GM21390 (cell line): Measurements from ENCODE around the gene UQCRH.
A peak's percentile ranks its signal among the peaks of the same experiment; 100 is the strongest.
"Not testable (repeated sequence)": the region's sequence is repeated elsewhere in the genome, so short reads cannot be mapped to it uniquely, and the experiment has no call there.

Experiments used
- ATAC-seq: cut with Tn5 transposase; IDR thresholded peaks from one replicate; pipeline ENCODE4 v1.9.1; 2021; ENCODE audit not compliant: unreplicated experiment

Gene UQCRH

GRCh38 chr1:46331786-46332540 lies 28.5 kb downstream of the UQCRH start:
- ATAC-seq, result not testable (repeated sequence)

- ATAC-seq, result peak; percentile 49
Measured at GRCh38 chr1:46333300-46334029, 30.0 kb downstream of the UQCRH start.

GRCh38 chr1:46334030-46334384 lies 30.5 kb downstream of the UQCRH start:
- no peak for ATAC-seq

- ATAC-seq, result no peak
Measured at GRCh38 chr1:46335081-46335480, 31.6 kb downstream of the UQCRH start.

- ATAC-seq, result not testable (repeated sequence)
Measured at GRCh38 chr1:46337409-46337808, 33.9 kb downstream of the UQCRH start.

GRCh38 chr1:46340404-46341221 lies 37.1 kb downstream of the UQCRH start, which contains the start of gene NSUN4:
TSS of gene NSUN4 (plus strand) at chr1:46340807. CDS start at chr1:46340827, 20 bp downstream.
- ATAC-seq, result peak; percentile 84

- ATAC-seq, result no peak
Measured at GRCh38 chr1:46341222-46342083, 38.0 kb downstream of the UQCRH start.

- peak; percentile 34 for ATAC-seq
Measured at GRCh38 chr1:46342084-46342656, 38.7 kb downstream of the UQCRH start.

- no peak for ATAC-seq
Measured at GRCh38 chr1:46342677-46343350, 39.3 kb downstream of the UQCRH start.

GRCh38 chr1:46343351-46343695 lies 39.8 kb downstream of the UQCRH start:
- ATAC-seq, result no peak

- ATAC-seq, result no peak
Measured at GRCh38 chr1:46343705-46344104, 40.2 kb downstream of the UQCRH start.

- no peak for ATAC-seq
Measured at GRCh38 chr1:46344481-46344880, 41.0 kb downstream of the UQCRH start.

- no peak for ATAC-seq
Measured at GRCh38 chr1:46345281-46345680, 41.8 kb downstream of the UQCRH start.

- no peak for ATAC-seq
Measured at GRCh38 chr1:46352363-46352762, 48.9 kb downstream of the UQCRH start.

- not testable (repeated sequence) for ATAC-seq
Measured at GRCh38 chr1:46355920-46356319, 52.4 kb downstream of the UQCRH start.

GRCh38 chr1:46362158-46362557 lies 58.7 kb downstream of the UQCRH start:
- ATAC-seq, result no peak

- no peak for ATAC-seq
Measured at GRCh38 chr1:46363121-46363520, 59.6 kb downstream of the UQCRH start.

GRCh38 chr1:46364612-46365011 lies 61.1 kb downstream of the UQCRH start:
- ATAC-seq, result no peak

GRCh38 chr1:46365796-46366195 lies 62.3 kb downstream of the UQCRH start:
- not testable (repeated sequence) for ATAC-seq
